Lung (tissue), 12 donors: Measurements from ENCODE around the gene API5. TPM values are rescaled to one million over a fixed set of nuclear protein-coding genes. Genes with fewer than 3 reads are reported as not detected.
A peak's percentile ranks its signal among the peaks of the same experiment; 100 is the strongest.

Experiments
- ATAC-seq: fragments of 200-7000 bp; cut with Tn5 transposase; one replicate; pipeline ENCODE4 v1.9.1; 2020; ENCODE audit warnings: moderate number of reproducible peaks; ENCODE audit not compliant: insufficient read depth, low FRiP score
- DNase-seq, 3 donors: peaks; one replicate each; pipeline ENCODE4 v3.0.0-alpha.2; 2013 to 2017
- H3K27ac ChIP-seq, 2 donors: one replicate each; pipeline ENCODE4 v1.5.1; 2013; ENCODE audit warnings: mild to moderate bottlenecking in 2 of 2, moderate library complexity in 2 of 2, control low read depth in 1 of 2, inconsistent platforms in 1 of 2, low read depth in 1 of 2, low read length in 1 of 2
- H3K27me3 ChIP-seq, 3 donors: one replicate each; pipeline ENCODE4 v1.5.1; 2013; ENCODE audit warnings: low read length in 2 of 3; ENCODE audit not compliant: control insufficient read depth in 3 of 3, insufficient read depth in 3 of 3
- H3K36me3 ChIP-seq, 4 donors: one replicate each; pipeline ENCODE4 v1.5.1; 2013; ENCODE audit warnings: low read length in 4 of 4, mild to moderate bottlenecking in 1 of 4, moderate library complexity in 1 of 4; ENCODE audit not compliant: control insufficient read depth in 4 of 4, insufficient read depth in 4 of 4
- H3K4me1 ChIP-seq, 5 donors: one replicate each; pipeline ENCODE4 v1.5.1; 2013; ENCODE audit warnings: low read length in 5 of 5, mild to moderate bottlenecking in 2 of 5, moderate library complexity in 1 of 5; ENCODE audit not compliant: control insufficient read depth in 5 of 5, insufficient read depth in 5 of 5
- H3K4me3 ChIP-seq: one replicate; pipeline ENCODE4 v1.5.1; 2013; ENCODE audit warnings: mild to moderate bottlenecking, control low read depth, moderate library complexity
- H3K9ac ChIP-seq, 2 donors: one replicate each; pipeline ENCODE4 v1.5.1; 2013; ENCODE audit warnings: low read length in 2 of 2, control low read depth in 1 of 2; ENCODE audit not compliant: insufficient read depth in 1 of 2
- H3K9me3 ChIP-seq, 4 donors: one replicate each; pipeline ENCODE4 v1.5.1; 2013; ENCODE audit warnings: low read length in 3 of 4, mild to moderate bottlenecking in 1 of 4, moderate library complexity in 1 of 4; ENCODE audit not compliant: control insufficient read depth in 4 of 4, insufficient read depth in 3 of 4
- CTCF ChIP-seq: IDR thresholded peaks from 2 replicates; pipeline ENCODE4 v1.5.1; 2012; ENCODE audit warnings: mild to moderate bottlenecking; ENCODE audit errors: control extremely low read depth, extremely low read depth
- WGBS, 2 donors: extraction: QIAGEN DNeasy Blood & Tissue Kit; methylation state at CpG; one replicate each; pipeline ENCODE4 v1.1.7; 2013; 5-methylcytosine and 5-hydroxymethylcytosine counted together
- polyA plus RNA-seq, 2 donors: library from polyadenylated mRNA; stranded (reverse); fragments of 200-250 nt; gene quantifications; one replicate each; pipeline ENCODE4 v1.2.1, GENCODE V29; 2013
- total RNA-seq, 2 donors: library from RNA; depleted of rRNA in 1 of 2; stranded (reverse); fragments of >200 nt in 1 of 2; gene quantifications; one replicate each; pipeline ENCODE4 v1.2.1, GENCODE V29; 2014 to 2021
- donor health status: control.
- donor health status: control.
- donor health status: Bipolar disorder and iron deficiency.
- donor health status: healthy.
- donor health status: DM: yes; HTN: yes; CAD: no.

Gene API5
- total and polyA plus RNA-seq, 4 donors, result 26.6 to 88.6 (median 65.8) TPM

DNA sequence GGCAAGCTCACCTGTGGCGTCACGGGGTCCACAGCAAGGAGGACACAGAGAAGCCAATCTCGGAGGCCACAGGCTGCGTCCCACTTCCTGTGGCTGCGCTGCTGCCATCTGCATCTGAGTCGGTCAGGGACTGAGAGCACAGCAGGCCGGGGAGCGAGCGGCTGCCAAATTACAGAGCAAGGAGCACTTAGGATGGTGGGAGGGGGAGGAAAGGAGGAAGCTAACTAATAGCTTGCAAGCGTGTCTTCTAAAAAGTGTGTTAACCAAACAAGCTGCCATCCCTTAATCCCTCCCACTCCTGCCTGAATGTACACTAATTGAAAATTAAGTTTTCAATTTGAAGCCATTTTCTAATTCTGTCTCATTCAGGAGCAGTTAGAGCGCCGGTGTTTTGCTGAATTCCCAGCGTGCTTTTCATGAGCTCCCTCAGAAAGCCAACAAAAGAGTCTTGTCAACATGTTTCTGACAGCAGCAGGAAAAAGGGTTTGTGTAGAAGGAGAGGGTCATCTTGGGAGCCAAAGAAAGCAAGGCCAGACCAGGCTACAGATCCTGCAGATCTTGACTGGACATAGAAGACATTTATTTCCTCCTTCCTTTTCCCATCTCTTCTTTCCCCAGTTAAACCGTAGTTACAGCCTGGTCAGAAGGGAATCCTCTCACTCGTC lies 42.4 kb upstream of the API5 start:
- DNase-seq (peak; percentile 70 to 82 (median 80)), ATAC-seq (no peak)
- no peaks in the 10 kb centered on the region for H3K27me3 ChIP-seq
- H3K9me3 ChIP-seq, result no peaks in the 10 kb centered on the region
- WGBS, 2 donors, result 43 to 47% methylated on average over 15 of the region's 15 CpGs
- no peak overlapping the region for H3K9ac ChIP-seq
- H3K27ac ChIP-seq, result peak overlapping the region in 1 of 2 donors; percentile 26
- no peak for TF ChIP-seq CTCF
- H3K4me3 ChIP-seq, result no peak overlapping the region
- H3K36me3 ChIP-seq, result no peaks in the 10 kb centered on the region
- H3K4me1 ChIP-seq, result peaks cover 0 to 23% (median 6%) of the 10 kb centered on the region in 5 donors

DNA sequence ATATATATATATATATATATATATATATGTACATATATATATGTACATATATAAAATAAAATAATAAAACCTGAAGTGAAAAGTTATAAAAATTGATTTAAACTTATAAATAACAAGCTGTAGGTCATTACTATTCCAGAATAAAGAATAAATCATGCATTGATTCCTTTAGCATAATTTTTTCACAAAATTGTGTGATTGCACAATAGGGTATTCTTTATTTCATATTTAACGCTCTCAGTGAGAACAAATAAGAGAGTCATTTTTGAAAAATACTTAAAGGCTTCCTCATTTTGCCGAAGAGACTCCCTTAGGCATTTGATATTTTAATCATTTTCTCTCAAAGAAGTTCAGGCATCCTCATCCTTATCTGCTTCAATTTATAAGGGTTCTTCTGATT lies 41.3 kb upstream of the API5 start:
- Histone ChIP-seq H3K4me3 (no peak overlapping the region), H3K27me3 (no peaks in the 10 kb centered on the region), H3K27ac (no peak overlapping the region), H3K36me3 (no peaks in the 10 kb centered on the region), H3K4me1 (peaks cover 0 to 23% (median 6%) of the 10 kb centered on the region in 5 donors), H3K9ac (no peak overlapping the region), H3K9me3 (no peaks in the 10 kb centered on the region)
- no peak for TF ChIP-seq CTCF
- WGBS, 2 donors, result 90 to 93% methylated on average over 2 of the region's 2 CpGs
- ATAC-seq (no peak), DNase-seq (no peak)

DNA sequence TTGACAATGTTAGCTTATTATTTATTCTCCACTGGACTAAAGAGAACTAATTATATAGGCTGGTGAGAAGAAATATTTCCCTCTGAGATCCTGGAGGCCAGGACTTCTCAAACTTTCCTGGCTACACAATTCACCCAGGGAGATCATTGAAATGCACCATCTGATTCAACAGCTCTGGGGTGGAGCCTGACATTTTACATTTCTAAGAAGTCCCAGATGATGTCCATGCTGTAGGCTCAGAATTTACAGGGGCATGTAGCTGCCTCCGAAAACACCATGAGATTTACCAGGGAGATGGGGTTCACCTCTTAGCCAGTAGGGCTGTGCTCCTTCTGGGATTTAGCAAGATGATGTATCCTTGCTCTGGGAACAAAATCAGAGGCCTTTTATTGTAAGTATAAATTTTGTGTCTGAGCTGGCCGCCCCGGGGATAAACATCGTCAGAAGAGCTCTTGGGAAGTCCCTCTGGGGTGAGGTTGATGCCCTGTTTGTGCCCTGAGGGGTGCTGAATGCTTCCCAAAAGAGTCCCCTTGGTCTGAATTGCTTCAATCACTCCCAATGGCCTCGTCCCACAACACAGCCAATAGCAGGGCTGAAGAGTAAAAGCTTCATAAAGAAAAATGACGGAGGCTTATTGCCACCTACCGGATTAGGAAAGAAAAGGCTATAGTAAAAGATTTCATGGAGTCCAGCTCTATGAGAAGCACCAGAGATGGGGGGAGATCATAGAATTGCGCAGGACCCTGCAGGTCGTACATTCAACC lies 33.4 kb upstream of the API5 start:
- peaks cover 0 to 8% (median 0%) of the 10 kb centered on the region in 5 donors for H3K4me1 ChIP-seq
- H3K9ac ChIP-seq, result no peak overlapping the region
- ATAC-seq (no peak), DNase-seq (peak; percentile 27 to 79 (median 73))
- no peak overlapping the region for H3K4me3 ChIP-seq
- peaks cover 0 to 3% (median 0%) of the 10 kb centered on the region in 3 donors for H3K27me3 ChIP-seq
- no peak overlapping the region for H3K27ac ChIP-seq
- no peaks in the 10 kb centered on the region for H3K36me3 ChIP-seq
- WGBS, 2 donors, result 49 to 53% methylated on average over 9 of the region's 9 CpGs
- no peak for TF ChIP-seq CTCF
- H3K9me3 ChIP-seq, result no peaks in the 10 kb centered on the region
